Upper lobe of left lung (tissue), 6 donors: ENCODE data around the gene TNFAIP8L1. TPM values are rescaled to one million over a fixed set of nuclear protein-coding genes. Genes with fewer than 3 reads are reported as not detected.

Experiments
- ATAC-seq, 2 donors: fragments of 200-7000 bp; cut with Tn5 transposase; one replicate each; pipeline ENCODE4 v1.9.1; 2022; ENCODE audit warnings: mild to moderate bottlenecking in 2 of 2, moderate library complexity in 2 of 2; ENCODE audit not compliant: low FRiP score in 2 of 2
- DNase-seq, 2 donors: peaks; one replicate each; pipeline ENCODE4 v3.0.0-alpha.2; 2019 to 2020
- H3K27ac ChIP-seq, 4 donors: fragments of 200-600 bp; sonication (generic); one replicate each; pipeline ENCODE4 v1.5.1; 2016 to 2019
- H3K27me3 ChIP-seq, 4 donors: fragments of 200-600 bp; sonication (generic); one replicate each; pipeline ENCODE4 v1.5.1; 2017 to 2019
- H3K36me3 ChIP-seq, 4 donors: fragments of 200-600 bp; sonication (generic); one replicate each; pipeline ENCODE4 v1.5.1; 2016 to 2019
- H3K4me1 ChIP-seq, 4 donors: fragments of 200-600 bp; sonication (generic); one replicate each; pipeline ENCODE4 v1.5.1; 2018 to 2019
- H3K4me3 ChIP-seq, 4 donors: fragments of 200-600 bp; sonication (generic); one replicate each; pipeline ENCODE4 v1.5.1; 2017 to 2019; ENCODE audit warnings: mild to moderate bottlenecking in 2 of 4, moderate library complexity in 1 of 4
- H3K9me3 ChIP-seq, 4 donors: fragments of 200-600 bp; sonication (generic); one replicate each; pipeline ENCODE4 v1.5.1; 2018 to 2019
- CTCF ChIP-seq, 6 experiments: fragments of 450-650 bp in 4 of 6; fragments of 200-600 bp in 2 of 6; sonication (generic) in 2 of 6; IDR thresholded peaks; one replicate each; pipeline ENCODE4 v1.5.1; 2016 to 2019; ENCODE audit warnings: antibody characterized with exemption in 6 of 6
- EP300 ChIP-seq, 4 donors: sonication (generic); formaldehyde crosslinking; IDR thresholded peaks; one replicate each; pipeline ENCODE4 v1.5.1; 2017; ENCODE audit warnings: antibody characterized with exemption in 4 of 4, control low read depth in 2 of 4
- POLR2A ChIP-seq, 4 donors: fragments of 450-650 bp; IDR thresholded peaks; one replicate each; pipeline ENCODE4 v1.5.1; 2016 to 2017; ENCODE audit warnings: antibody characterized with exemption in 4 of 4, mild to moderate bottlenecking in 2 of 4
- POLR2AphosphoS5 ChIP-seq, 2 donors: sonication (generic); formaldehyde crosslinking; IDR thresholded peaks; one replicate each; pipeline ENCODE4 v1.5.1; 2017; ENCODE audit warnings: antibody characterized with exemption in 2 of 2
- whole genome bisulfite sequencing, 2 donors: methylation state at CpG; one replicate each; pipeline ENCODE4 v1.1.5; 2017 to 2018; 5-methylcytosine and 5-hydroxymethylcytosine counted together
- total RNA-seq, 6 donors: library from RNA; depleted of rRNA in 4 of 6; stranded (reverse); fragments of >200 nt in 4 of 6; gene quantifications; one replicate each; pipeline versions ENCODE4 v1.1.0 to v1.2.1, GENCODE V29; 2016 to 2021
- donor health status: DM: no; HTN: no; CAD: no; lungs with moderate emphysema.
- donor health status: DM: no; HTN: yes; CAD: no; lungs with severe emphysema.

Gene TNFAIP8L1
- total RNA-seq, 6 donors from 2014 or later: 4.4 to 17.5 (median 11.4) TPM

GRCh38 chr19:4609878-4610511 is 29.3 kb upstream of the TNFAIP8L1 start:
- Histone ChIP-seq H3K4me1 (peaks cover 3 to 12% (median 4%) of the 10 kb centered on the region in 4 donors), H3K27me3 (peaks cover 0 to 8% (median 2%) of the 10 kb centered on the region in 4 donors), H3K27ac (peak overlapping the region in 1 of 4 donors; percentile 43), H3K9me3 (no peaks in the 10 kb centered on the region), H3K36me3 (no peaks in the 10 kb centered on the region), H3K4me3 (peak overlapping the region in 1 of 4 donors; percentile 17)
- WGBS, 2 donors: 2 to 16% methylated on average over 8 to 14 of the region's 15 CpGs
- DNase-seq (peak; percentile 42 to 77), ATAC-seq (peak in 1 of 2 donors; percentile 46)
- TF ChIP-seq EP300 (IDR thresholded peaks at IDR 0.05): no peak
- TF ChIP-seq CTCF (IDR thresholded peaks at IDR 0.05): no peak
- no peak for TF ChIP-seq POLR2AphosphoS5 (IDR thresholded peaks at IDR 0.05)
- no peak for TF ChIP-seq POLR2A (IDR thresholded peaks at IDR 0.05)

GRCh38 chr19:4613254-4613751 is 26.0 kb upstream of the TNFAIP8L1 start:
- WGBS, 2 donors: 89 to 92% methylated on average over 8 of the region's 8 CpGs
- Histone ChIP-seq H3K27me3 (no peaks in the 10 kb centered on the region), H3K9me3 (no peaks in the 10 kb centered on the region), H3K4me3 (no peak overlapping the region), H3K4me1 (peaks cover 0 to 6% (median 0%) of the 10 kb centered on the region in 4 donors), H3K27ac (no peak overlapping the region), H3K36me3 (no peaks in the 10 kb centered on the region)
- TF ChIP-seq POLR2AphosphoS5 (IDR thresholded peaks at IDR 0.05): no peak
- ATAC-seq (no peak), DNase-seq (no peak)

- no peaks in the 10 kb centered on the region for H3K27me3 ChIP-seq
- no peaks in the 10 kb centered on the region for H3K9me3 ChIP-seq
- ATAC-seq: no peak
- H3K36me3 ChIP-seq: no peaks in the 10 kb centered on the region
- no peak overlapping the region for H3K4me3 ChIP-seq
- H3K4me1 ChIP-seq: no peaks in the 10 kb centered on the region
- TF ChIP-seq EP300 (IDR thresholded peaks at IDR 0.05) (no peak), POLR2A (IDR thresholded peaks at IDR 0.05) (no peak), CTCF (IDR thresholded peaks at IDR 0.05) (no peak), POLR2AphosphoS5 (IDR thresholded peaks at IDR 0.05) (no peak)
- H3K27ac ChIP-seq: no peak overlapping the region
- 51 to 58% methylated on average over 6 of the region's 6 CpGs for WGBS, 2 donors
- DNase-seq: no peak
Measured at GRCh38 chr19:4618019-4618418, 21.3 kb upstream of the TNFAIP8L1 start.

- no peaks in the 10 kb centered on the region for H3K36me3 ChIP-seq
- ATAC-seq (no peak), DNase-seq (no peak)
- no peak overlapping the region for H3K27ac ChIP-seq
- WGBS, 2 donors: 76 to 88% methylated on average over 15 to 17 of the region's 17 CpGs
- H3K4me1 ChIP-seq: no peaks in the 10 kb centered on the region
- H3K9me3 ChIP-seq: no peaks in the 10 kb centered on the region
- H3K4me3 ChIP-seq: no peak overlapping the region
- H3K27me3 ChIP-seq: no peaks in the 10 kb centered on the region
- TF ChIP-seq POLR2AphosphoS5 (IDR thresholded peaks at IDR 0.05) (no peak), EP300 (IDR thresholded peaks at IDR 0.05) (no peak), CTCF (IDR thresholded peaks at IDR 0.05) (no peak), POLR2A (IDR thresholded peaks at IDR 0.05) (no peak)
Measured at GRCh38 chr19:4619668-4620294, 19.5 kb upstream of the TNFAIP8L1 start.

GRCh38 chr19:4620675-4621074 is 18.6 kb upstream of the TNFAIP8L1 start:
- Histone ChIP-seq H3K4me3 (no peak overlapping the region), H3K9me3 (no peaks in the 10 kb centered on the region), H3K27ac (no peak overlapping the region), H3K36me3 (no peaks in the 10 kb centered on the region), H3K4me1 (no peaks in the 10 kb centered on the region), H3K27me3 (no peaks in the 10 kb centered on the region)
- ATAC-seq: no peak
- TF ChIP-seq POLR2A (IDR thresholded peaks at IDR 0.05): no peak
- TF ChIP-seq POLR2AphosphoS5 (IDR thresholded peaks at IDR 0.05): no peak
- TF ChIP-seq EP300 (IDR thresholded peaks at IDR 0.05): no peak
- no peak for TF ChIP-seq CTCF (IDR thresholded peaks at IDR 0.05)
- WGBS, 2 donors: 50 to 60% methylated on average over 2 of the region's 2 CpGs
- DNase-seq: no peak
